Dedifferentiated amniotic fluid mesenchymal stem cell (primary cell): ENCODE data around the gene APOC3.
"Not testable (repeated sequence)": the region's sequence is repeated elsewhere in the genome, so short reads cannot be mapped to it uniquely, and the experiment has no call there.

Experiments used
- DNase-seq: peaks from one replicate; pipeline ENCODE4 v3.0.0-alpha.2; 2016; ENCODE audit errors: extremely low spot score

The APOC3 gene

DNA sequence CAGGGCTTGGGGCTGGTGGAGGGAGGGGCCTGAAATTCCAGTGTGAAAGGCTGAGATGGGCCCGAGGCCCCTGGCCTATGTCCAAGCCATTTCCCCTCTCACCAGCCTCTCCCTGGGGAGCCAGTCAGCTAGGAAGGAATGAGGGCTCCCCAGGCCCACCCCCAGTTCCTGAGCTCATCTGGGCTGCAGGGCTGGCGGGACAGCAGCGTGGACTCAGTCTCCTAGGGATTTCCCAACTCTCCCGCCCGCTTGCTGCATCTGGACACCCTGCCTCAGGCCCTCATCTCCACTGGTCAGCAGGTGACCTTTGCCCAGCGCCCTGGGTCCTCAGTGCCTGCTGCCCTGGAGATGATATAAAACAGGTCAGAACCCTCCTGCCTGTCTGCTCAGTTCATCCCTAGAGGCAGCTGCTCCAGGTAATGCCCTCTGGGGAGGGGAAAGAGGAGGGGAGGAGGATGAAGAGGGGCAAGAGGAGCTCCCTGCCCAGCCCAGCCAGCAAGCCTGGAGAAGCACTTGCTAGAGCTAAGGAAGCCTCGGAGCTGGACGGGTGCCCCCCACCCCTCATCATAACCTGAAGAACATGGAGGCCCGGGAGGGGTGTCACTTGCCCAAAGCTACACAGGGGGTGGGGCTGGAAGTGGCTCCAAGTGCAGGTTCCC lies at the start of gene APOC3:
Gene APOC3, plus strand, starts transcription at position 383 of the 659 bp plus-strand sequence. CDS start 676 bp downstream, outside the sequence.
- no peak for DNase-seq

DNA sequence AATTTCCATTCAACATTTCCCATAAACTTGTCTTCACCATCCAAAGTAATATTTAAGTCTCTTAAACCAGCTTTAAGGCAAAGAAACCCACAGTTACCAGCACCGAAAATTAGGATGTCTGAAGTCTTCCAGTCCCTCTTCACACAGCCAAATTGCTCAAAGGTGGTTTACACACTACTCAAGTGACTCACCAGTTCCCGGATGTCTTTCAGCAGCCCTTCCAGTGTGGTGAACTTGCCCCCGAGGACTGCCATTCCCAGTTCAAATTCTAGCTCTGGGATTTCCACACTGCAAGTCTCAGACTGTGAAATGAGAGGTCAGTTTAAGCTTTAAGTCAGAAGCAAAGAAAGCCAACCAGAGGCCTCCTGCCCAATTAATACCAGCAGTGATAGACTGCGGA lies 47.0 kb upstream of the APOC3 start:
- DNase-seq, result no peak

DNA sequence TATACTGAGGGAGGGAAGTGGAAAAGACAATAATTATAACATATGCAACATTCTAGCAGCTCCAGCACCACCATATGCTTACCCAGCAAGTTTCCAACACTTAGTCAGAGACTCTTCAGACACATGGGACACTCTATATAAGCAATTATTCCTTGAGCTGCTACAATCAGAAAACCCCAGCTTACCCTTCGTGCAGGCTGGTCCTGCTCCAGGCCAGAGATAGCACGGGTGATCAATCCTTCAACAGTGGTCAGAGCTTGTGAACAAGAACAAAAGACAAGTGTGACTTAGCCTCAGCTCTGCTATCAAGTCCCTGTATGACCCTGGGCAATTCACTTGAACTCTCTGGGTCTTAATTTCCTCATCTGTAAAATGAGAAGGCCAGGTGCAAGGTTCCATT lies 43.4 kb upstream of the APOC3 start:
- DNase-seq, result no peak

DNA sequence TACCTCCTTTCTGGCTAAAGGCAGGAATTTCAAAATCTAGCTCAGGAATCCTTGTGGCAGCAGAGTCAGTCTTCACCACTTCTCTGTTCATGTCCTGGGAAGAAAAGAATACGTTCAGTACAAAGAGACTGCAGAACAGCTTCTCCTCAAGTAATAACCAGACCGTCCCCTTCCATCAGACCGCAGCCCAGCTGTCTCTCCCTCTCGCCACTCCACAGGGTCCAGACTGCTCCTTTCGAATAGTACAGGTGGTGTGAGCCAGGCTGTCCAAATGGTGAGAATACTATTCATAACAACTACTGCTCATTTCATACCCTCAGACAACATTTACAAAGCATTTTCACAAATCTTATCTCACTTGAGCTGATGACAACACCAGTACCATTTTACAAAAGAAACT lies 42.7 kb upstream of the APOC3 start:
- DNase-seq, result no peak

DNA sequence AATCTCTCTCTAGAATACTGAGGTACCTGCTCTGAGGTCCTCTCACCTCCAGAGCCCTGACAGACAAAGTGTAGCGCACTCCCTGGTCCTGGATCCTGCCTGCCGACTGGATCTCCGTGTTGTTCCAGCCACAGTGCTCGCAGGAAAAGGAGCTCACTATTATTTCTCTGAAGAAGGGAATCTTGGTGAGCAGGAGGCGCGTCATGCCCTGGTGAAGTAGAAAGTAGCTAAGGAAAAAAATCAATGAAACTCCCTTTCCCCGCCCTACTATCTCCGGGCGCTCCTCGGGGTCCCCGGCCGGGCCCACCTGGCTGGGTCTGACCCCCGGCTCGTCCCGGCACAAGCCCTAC lies 42.3 kb upstream of the APOC3 start:
- DNase-seq, result no peak

DNA sequence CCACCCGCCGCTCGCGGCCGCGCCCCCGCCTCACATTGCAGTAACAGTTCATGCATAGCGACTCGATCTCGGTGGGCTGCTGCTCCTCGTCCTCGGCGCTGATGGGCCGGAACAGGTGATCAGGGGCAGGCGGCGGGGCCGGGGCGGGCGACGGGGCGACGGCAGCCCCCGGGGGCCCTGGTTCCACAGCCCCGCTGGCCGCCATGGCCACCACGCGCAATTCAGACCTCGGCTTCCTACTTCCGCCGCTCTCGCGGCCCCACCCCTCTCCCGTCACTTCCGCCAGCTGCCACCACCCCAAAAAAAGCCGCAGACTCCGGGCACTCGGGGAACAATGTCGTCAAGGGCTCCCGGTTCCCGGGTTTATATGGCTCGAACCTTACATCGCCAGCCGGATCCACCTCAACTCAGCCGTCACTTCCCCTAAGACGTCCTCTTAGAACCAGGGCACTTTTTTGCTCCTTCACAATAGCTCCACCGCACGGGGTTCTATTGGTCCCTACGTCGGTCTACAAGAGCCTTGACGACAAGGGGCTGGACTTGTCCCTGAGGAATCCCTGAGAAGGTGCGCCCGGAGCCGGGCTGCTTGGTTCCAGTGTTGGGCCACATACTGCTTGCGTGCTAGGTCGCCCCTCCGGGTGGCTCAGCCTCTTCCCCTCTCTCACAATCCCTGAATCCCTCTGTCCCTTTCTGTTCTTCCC lies 41.8 kb upstream of the APOC3 start, which contains the start of gene ZPR1:
Gene ZPR1, minus strand, starts transcription at position 238 of the 701 bp plus-strand sequence. Its CDS starts 33 bp downstream, at position 205.
- DNase-seq, result peak; percentile 77

DNA sequence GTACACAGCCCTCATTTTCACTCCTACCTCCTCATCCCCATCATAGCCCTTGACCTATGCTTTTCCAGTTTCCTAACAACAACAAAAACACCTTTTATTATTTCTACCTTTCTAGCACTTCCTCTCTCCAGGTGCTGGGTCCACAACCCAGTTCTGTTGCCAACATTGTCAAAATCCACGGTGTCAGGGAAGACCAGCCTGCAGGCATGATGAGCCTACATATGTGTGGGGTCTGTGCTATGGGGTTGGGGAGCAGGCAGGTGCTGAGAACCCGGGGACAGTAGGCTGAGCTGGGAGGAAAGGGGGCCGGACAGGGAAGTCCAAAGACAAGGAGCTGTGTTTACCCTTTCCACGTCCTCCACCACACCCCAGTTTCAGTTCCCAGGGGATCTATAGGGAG lies 41.2 kb upstream of the APOC3 start:
- no peak for DNase-seq

DNA sequence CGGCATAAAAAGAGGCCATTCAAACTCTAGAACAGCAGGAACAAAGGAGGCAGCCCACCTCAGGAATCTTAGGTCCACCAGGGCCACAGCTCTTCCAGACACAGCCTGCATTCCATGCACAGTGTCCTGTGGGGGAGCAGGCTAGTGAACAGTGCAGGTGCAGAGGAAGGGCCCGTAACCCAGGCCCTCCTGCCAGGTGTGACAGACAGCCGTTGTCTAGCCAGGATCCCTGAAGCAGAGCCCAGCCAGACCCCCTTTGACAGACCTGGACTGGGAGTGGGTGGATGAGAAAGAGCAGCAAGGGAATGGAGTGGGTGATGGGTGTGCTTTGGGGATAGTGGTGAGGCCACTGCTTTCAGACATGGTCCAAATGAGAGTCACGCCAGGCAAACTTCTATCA lies 40.7 kb upstream of the APOC3 start:
- DNase-seq, result no peak

DNA sequence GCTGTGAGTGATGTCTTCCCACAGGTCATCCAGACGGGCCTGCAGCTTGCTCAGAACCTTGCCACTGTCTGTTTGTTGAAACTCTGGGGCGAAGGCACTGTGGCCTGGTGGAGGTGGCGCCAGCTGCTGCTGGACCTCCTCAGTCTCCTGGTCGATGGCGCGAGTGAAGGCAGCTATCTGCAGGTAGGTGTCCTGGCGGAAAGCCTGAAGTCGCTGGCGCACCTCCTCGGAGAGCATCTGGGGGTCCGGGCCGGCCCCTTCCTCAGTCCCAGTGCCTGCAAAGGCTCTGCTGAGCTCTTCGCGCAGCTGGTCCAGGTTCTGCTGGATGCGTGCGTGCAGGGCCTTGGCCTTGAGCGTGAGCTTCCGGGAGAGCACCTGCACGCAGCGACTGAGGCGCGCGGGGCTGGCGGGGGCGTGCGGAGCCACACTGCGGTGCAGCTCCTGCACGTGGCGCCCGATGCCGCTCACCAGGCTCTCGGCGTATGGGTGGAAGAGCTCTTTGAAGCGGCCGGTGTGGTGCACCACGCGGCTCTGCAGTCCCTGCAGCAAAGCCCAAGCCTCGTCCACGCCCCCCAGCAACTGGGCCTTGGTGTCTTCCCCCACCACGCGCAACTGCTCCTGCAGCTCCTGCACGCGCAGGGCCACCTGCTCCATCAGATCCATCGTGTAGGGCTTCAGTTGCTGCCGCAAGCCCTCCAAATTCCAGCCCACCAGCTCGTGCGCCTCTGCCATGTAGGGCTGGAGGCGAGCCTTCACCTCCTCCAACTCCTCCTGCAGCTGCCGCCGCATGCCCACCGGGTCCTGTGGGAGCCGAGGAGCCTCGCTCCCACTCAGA lies 39.3 kb upstream of the APOC3 start:
- DNase-seq, result no peak

DNA sequence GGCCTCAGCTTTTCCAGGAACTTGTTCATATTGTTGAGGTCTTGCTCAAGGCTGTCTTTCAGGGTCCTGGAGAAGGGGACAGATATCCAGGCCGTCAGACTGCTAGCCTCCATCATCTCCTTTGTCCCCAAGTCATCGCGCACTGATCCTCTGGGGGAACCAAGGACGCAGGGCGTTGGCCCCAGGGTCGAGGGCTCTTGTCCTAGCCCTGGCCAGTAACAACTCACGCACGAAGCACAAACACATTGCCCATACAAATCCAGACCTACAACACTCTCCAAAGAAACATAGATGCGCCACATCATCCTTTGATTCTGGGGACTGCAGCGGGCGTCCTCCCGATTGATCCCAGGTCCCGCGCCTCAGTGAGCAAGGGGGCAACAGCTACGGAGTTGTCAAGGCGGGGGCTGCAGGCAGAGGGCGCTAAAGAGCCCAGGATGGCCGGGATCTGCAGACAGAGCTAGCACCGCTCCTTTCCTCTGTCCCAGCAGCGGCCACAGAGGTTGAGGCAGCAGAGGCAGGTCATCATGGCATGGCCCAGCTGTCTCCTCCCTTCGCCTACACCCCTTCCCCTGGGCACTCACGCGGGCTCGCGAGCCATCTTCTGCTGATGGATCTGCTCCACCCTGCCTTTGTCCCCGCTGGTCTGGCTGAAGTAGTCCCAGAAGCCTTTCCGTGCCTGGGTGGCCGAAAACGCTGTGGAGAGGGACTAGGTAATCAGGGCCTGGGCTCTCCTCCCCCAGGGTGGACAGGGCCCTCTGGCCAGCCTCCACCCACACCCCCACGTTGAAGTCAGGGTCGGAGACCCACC lies 38.5 kb upstream of the APOC3 start:
- peak; percentile 39 for DNase-seq

DNA sequence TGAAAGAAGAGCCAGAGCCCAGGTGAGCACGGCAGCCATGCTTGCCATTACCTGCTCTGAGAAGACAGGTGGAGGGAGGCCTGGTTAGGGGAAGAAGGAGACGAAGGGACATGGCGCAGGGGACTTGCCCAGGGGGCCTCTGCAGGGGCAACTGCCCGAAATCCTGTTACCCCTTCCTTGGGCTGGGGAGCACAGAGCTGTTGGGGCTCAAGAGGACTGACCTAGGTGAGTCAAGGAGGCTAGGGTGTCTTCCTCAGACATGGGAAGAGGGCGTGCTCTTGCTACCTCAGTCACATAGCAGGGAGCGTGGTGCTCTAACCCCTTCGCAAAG lies 37.9 kb upstream of the APOC3 start, which contains the start of gene APOA5:
Gene APOA5, minus strand, starts transcription at position 67 of the 331 bp plus-strand sequence. Its CDS starts 19 bp downstream, at position 48.
- no peak for DNase-seq

DNA sequence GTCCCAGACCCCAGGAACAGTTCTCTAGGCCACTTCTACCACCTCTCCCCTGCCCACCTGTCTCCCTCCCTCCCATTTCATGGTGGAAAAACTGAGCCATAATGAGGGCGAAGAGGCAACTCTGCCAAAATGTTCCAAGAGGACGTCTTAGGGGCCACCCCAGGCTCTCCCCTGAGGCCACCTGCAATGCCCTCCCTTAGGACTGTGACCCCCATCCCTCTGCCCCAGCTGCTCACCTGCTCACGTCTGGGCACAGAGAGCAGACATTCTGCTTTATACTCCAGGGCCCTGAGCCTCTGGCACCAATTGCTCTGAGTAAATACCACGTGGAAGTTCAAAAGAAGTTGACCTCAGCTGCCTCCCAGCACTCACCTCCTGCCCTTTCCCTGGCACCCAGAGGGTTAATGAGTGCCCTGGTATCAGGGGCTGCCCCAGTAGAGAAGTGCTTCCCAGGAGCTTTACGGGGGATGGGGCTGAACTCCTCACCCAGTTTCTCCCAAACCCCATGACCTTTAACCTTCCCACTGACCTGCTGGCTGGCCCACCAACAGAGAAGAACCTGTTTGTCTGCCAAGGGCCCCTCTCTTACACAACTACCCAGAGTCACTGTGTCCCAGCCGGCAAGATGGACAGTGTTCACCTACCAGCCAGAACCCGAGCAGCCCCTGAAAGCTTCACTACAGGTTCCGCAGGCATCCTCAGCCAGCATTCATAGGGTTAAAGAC lies 37.4 kb upstream of the APOC3 start:
- no peak for DNase-seq

DNA sequence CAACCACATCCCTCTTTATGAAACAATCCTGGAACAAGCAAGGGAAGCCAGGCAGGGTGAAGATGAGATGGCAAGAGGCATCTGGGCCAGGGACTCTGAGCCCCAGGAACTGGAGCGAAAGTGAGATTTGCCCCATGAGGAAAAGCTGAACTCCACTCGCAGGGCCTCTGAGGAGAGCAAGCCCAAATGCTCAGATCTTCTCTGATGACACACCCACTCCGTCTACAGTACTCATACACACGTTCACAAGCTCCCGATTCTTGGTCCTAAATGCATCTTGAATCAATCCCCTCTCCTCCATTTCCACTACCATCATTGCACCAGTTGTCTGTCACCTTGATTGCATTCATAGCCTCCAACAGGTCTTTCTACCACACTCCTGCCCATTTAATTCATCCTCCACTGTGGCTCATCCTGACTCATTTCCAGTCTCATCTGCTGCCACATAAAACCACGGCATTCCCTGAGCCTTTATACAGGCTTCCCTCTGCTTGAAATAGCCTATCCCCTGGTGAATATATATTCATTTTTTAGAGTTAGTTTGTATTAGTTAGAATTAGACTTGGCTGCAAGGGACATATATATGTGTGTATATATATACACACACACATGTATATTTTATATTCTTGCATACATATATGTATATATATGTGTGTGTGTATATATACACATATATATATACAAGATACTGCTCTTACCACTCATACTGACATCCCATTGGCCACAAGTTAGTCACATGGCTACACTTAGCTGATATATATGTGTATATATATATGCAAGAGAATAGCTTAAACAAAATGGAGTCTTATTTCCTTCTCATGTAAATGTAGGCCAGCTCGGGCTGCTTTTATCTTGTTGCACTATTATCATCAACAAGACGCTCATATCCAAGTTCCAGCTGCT lies 36.6 kb upstream of the APOC3 start:
- peak; percentile 39 for DNase-seq

DNA sequence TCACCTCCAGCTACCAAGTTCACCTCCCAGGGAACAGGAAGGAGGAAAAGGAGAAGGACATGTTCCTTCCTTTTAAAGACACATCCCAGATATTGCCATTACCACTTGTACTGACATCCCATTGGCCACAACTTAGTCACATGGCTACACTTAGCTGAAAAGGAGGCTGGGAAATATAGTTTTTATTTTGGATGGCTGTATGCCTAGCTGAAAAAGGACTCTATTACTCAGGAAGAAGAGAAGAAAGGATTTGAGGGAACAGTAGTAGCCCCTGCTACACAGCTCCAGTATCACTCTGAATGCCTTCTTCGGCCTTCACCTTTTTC lies 36.0 kb upstream of the APOC3 start:
- DNase-seq, result no peak

DNA sequence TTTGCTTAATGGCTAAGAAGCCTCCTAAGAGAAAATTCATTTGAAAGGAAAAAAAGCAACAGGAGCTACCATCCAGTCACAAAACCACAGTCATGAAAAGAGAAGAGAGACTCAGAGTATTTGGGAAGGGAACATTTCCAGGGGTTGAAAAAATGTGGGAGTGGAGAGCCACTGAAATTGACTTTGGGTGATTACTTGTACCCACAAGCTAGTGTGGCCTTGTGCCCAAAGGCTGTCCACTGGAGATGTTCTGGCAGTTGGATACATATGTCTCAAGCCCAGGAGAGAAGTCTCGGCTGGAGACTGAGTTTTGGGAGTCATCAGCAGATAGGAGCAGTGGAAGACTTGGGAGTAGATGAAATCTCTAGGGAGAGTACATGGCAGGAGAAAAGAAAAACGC lies 34.9 kb upstream of the APOC3 start:
- no peak for DNase-seq

DNA sequence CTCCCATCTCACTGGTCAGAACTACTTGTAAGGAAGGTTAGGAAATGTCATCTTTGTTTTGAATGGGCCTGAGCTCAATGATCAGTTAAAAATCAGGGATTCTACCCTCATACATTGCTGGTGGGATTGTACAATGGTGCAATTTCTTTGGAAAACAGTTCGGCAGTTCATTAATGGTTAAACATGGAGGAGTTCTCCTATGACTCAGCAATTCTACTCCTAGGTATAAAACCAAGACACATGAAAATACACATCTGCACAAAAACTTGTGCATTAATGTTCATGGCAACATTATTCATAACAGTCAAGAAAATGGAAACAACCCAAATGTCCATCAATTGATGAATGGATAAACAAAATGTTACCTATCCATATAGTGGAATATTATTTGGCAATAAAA lies 33.2 kb upstream of the APOC3 start:
- no peak for DNase-seq

DNA sequence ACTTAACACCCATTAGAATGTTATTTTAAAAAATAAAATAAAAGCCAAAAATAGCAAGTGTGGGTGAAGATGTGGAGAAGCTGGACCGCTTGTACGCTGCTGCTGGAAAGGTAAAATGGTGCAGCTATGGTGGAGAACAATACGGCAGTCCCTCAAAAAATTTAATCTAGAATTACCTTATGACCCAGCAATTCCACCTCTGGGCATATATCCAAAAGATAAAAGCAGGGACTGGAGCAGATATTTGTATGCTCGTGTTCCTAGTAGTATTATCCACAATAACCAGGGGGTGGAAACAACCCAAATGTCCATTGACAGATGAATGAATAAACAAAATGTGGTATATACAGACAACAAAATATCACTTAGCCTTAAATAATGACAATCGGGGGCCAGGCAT lies 31.9 kb upstream of the APOC3 start:
- DNase-seq, result no peak

DNA sequence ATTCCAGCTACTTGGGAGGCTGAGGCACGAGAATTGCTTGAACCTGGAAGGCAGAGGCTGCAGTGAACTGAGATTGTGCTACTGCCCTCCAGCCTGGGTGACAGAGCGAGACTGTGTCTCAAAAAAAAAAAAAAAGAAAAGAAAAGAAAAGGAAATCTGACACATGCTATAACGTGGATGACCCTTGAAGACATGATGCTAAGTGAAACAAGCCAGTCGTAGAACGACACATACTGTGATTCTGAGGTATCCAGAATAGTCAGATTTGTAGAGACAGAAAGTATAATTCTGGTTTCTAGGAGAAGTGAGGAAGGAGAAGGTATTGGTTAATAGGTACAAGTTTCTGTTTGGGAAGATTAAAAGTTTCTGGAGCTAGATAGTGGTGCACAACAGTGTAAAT lies 31.3 kb upstream of the APOC3 start:
- no peak for DNase-seq

DNA sequence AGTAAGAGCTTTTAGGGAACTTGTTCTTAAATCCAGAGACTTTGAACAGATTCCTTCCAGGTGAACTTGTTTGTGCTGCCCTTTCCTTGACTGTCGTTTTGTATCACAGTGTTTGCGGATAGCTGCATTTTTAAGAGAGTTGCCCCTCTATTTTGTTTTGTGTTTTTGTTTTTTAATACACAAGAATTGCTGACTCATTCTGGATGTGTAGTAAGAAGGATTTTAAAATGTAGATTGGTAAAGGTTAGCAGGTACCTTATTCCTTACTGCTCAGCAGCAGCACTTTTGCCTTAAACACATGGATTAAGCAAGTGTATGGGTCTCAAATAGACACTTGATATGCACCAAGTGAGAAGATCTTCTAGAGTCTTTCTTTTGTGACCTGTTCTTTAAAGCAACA lies 29.1 kb upstream of the APOC3 start:
- DNase-seq, result no peak

DNA sequence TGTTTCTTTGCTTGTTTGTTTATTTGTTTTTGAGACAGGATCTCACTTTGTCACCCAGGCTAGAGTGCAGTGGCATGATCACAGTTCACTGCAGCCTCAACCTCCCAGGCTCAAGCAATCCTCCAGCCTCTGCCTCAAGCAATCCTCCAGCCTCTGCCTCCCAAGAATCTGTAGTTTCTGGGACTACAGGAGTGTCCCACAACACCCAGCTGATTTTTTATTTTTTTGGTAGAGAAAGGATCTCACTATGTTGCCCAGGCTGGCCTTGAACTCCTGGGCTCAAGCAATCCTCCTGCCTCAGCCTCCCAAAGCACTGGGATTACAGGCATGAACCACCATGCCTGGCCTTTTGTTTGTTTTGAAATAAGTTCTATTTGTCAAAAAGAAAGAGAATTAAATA lies 28.0 kb upstream of the APOC3 start:
- not testable (repeated sequence) for DNase-seq
